Measurements from ENCODE around the gene OSR1.
"Not testable (repeated sequence)": the region's sequence is repeated elsewhere in the genome, so short reads cannot be mapped to it uniquely, and the experiment has no call there.

OSR1 gene

GRCh38 chr2:19358242-19359020 is at the start of gene OSR1:
Gene OSR1, minus strand, starts transcription at chr2:19358623. Its CDS starts 4,818 bp downstream, at chr2:19353805.
- peak within 1 kb of the TSS; percentile 95 for H3K9ac ChIP-seq (ENCODE audit: low read length)
- no peaks in the 10 kb centered on the region for H3K27me3 ChIP-seq (replicated peaks; ENCODE audit: control insufficient read depth, insufficient read depth, low read length)
- peak within 1 kb of the TSS; percentile 94 for H3K4me3 ChIP-seq (ENCODE audit: low read length)
- peaks cover 1% of the 10 kb centered on the region for H3K36me3 ChIP-seq (ENCODE audit: control insufficient read depth, insufficient read depth, low read length, severe bottlenecking)
- peaks cover 37% of the 10 kb centered on the region for H3K4me1 ChIP-seq (ENCODE audit: control insufficient read depth, insufficient read depth, low read length)
- H3K9me3 ChIP-seq (ENCODE audit: control insufficient read depth, low read length) = no peaks in the 10 kb centered on the region
- DNase-seq (ENCODE audit: low read depth) = peak; percentile 94

- peaks cover 5% of the 10 kb centered on the region for H3K4me1 ChIP-seq (ENCODE audit: control insufficient read depth, insufficient read depth, low read length)
- no peaks in the 10 kb centered on the region for H3K27me3 ChIP-seq (replicated peaks; ENCODE audit: control insufficient read depth, insufficient read depth, low read length)
- H3K9me3 ChIP-seq (ENCODE audit: control insufficient read depth, low read length) = no peaks in the 10 kb centered on the region
- no peak for DNase-seq (ENCODE audit: low read depth)
- no peak overlapping the region for H3K9ac ChIP-seq (ENCODE audit: low read length)
- H3K36me3 ChIP-seq (ENCODE audit: control insufficient read depth, insufficient read depth, low read length, severe bottlenecking) = no peaks in the 10 kb centered on the region
- H3K4me3 ChIP-seq (ENCODE audit: low read length) = no peak overlapping the region
These were observed 45.4 kb upstream of the OSR1 start for GRCh38 chr2:19403785-19404184.

GRCh38 chr2:19392191-19392590 is 33.8 kb upstream of the OSR1 start:
- Histone ChIP-seq H3K9me3 (ENCODE audit: control insufficient read depth, low read length) (no peaks in the 10 kb centered on the region), H3K36me3 (ENCODE audit: control insufficient read depth, insufficient read depth, low read length, severe bottlenecking) (no peaks in the 10 kb centered on the region), H3K27me3 (replicated peaks; ENCODE audit: control insufficient read depth, insufficient read depth, low read length) (no peaks in the 10 kb centered on the region), H3K9ac (ENCODE audit: low read length) (no peak overlapping the region), H3K4me1 (ENCODE audit: control insufficient read depth, insufficient read depth, low read length) (no peaks in the 10 kb centered on the region), H3K4me3 (ENCODE audit: low read length) (no peak overlapping the region)
- no peak for DNase-seq (ENCODE audit: low read depth)

- H3K9ac ChIP-seq (ENCODE audit: low read length); H3K4me1 ChIP-seq (ENCODE audit: control insufficient read depth, insufficient read depth, low read length); H3K9me3 ChIP-seq (ENCODE audit: control insufficient read depth, low read length); H3K27me3 ChIP-seq (replicated peaks; ENCODE audit: control insufficient read depth, insufficient read depth, low read length); H3K4me3 ChIP-seq (ENCODE audit: low read length); DNase-seq (ENCODE audit: low read depth); H3K36me3 ChIP-seq (ENCODE audit: control insufficient read depth, insufficient read depth, low read length, severe bottlenecking): not testable (repeated sequence)
These were observed 31.0 kb upstream of the OSR1 start for GRCh38 chr2:19389469-19389868.

GRCh38 chr2:19380532-19380931 is 22.1 kb upstream of the OSR1 start:
- H3K4me3 ChIP-seq (ENCODE audit: low read length) = no peak overlapping the region
- H3K9me3 ChIP-seq (ENCODE audit: control insufficient read depth, low read length) = peaks cover 10% of the 10 kb centered on the region
- H3K9ac ChIP-seq (ENCODE audit: low read length) = no peak overlapping the region
- H3K4me1 ChIP-seq (ENCODE audit: control insufficient read depth, insufficient read depth, low read length) = no peaks in the 10 kb centered on the region
- no peaks in the 10 kb centered on the region for H3K27me3 ChIP-seq (replicated peaks; ENCODE audit: control insufficient read depth, insufficient read depth, low read length)
- DNase-seq (ENCODE audit: low read depth) = no peak
- no peaks in the 10 kb centered on the region for H3K36me3 ChIP-seq (ENCODE audit: control insufficient read depth, insufficient read depth, low read length, severe bottlenecking)

GRCh38 chr2:19378939-19379338 is 20.5 kb upstream of the OSR1 start:
- Histone ChIP-seq H3K27me3 (replicated peaks; ENCODE audit: control insufficient read depth, insufficient read depth, low read length) (no peaks in the 10 kb centered on the region), H3K4me1 (ENCODE audit: control insufficient read depth, insufficient read depth, low read length) (no peaks in the 10 kb centered on the region), H3K4me3 (ENCODE audit: low read length) (no peak overlapping the region), H3K36me3 (ENCODE audit: control insufficient read depth, insufficient read depth, low read length, severe bottlenecking) (no peaks in the 10 kb centered on the region), H3K9me3 (ENCODE audit: control insufficient read depth, low read length) (peaks cover 10% of the 10 kb centered on the region), H3K9ac (ENCODE audit: low read length) (no peak overlapping the region)
- DNase-seq (ENCODE audit: low read depth) = no peak

- H3K27me3 ChIP-seq (replicated peaks; ENCODE audit: control insufficient read depth, insufficient read depth, low read length) = no peaks in the 10 kb centered on the region
- no peaks in the 10 kb centered on the region for H3K36me3 ChIP-seq (ENCODE audit: control insufficient read depth, insufficient read depth, low read length, severe bottlenecking)
- no peak overlapping the region for H3K4me3 ChIP-seq (ENCODE audit: low read length)
- no peaks in the 10 kb centered on the region for H3K4me1 ChIP-seq (ENCODE audit: control insufficient read depth, insufficient read depth, low read length)
- no peak overlapping the region for H3K9ac ChIP-seq (ENCODE audit: low read length)
- H3K9me3 ChIP-seq (ENCODE audit: control insufficient read depth, low read length) = peaks cover 10% of the 10 kb centered on the region
- DNase-seq (ENCODE audit: low read depth) = no peak
These were observed 19.3 kb upstream of the OSR1 start for GRCh38 chr2:19377717-19378116.

GRCh38 chr2:19373352-19373751 is 14.9 kb upstream of the OSR1 start:
- Histone ChIP-seq H3K4me1 (ENCODE audit: control insufficient read depth, insufficient read depth, low read length) (no peaks in the 10 kb centered on the region), H3K9me3 (ENCODE audit: control insufficient read depth, low read length) (peaks cover 10% of the 10 kb centered on the region), H3K4me3 (ENCODE audit: low read length) (no peak overlapping the region), H3K36me3 (ENCODE audit: control insufficient read depth, insufficient read depth, low read length, severe bottlenecking) (no peaks in the 10 kb centered on the region), H3K9ac (ENCODE audit: low read length) (no peak overlapping the region), H3K27me3 (replicated peaks; ENCODE audit: control insufficient read depth, insufficient read depth, low read length) (no peaks in the 10 kb centered on the region)
- DNase-seq (ENCODE audit: low read depth) = no peak

GRCh38 chr2:19371996-19372582 is 13.7 kb upstream of the OSR1 start:
- Histone ChIP-seq H3K9me3 (ENCODE audit: control insufficient read depth, low read length) (peaks cover 10% of the 10 kb centered on the region), H3K9ac (ENCODE audit: low read length) (no peak overlapping the region), H3K36me3 (ENCODE audit: control insufficient read depth, insufficient read depth, low read length, severe bottlenecking) (no peaks in the 10 kb centered on the region), H3K4me3 (ENCODE audit: low read length) (no peak overlapping the region), H3K27me3 (replicated peaks; ENCODE audit: control insufficient read depth, insufficient read depth, low read length) (no peaks in the 10 kb centered on the region), H3K4me1 (ENCODE audit: control insufficient read depth, insufficient read depth, low read length) (peaks cover 1% of the 10 kb centered on the region)
- DNase-seq (ENCODE audit: low read depth) = no peak

GRCh38 chr2:19369341-19369955 is 11.0 kb upstream of the OSR1 start:
- Histone ChIP-seq H3K36me3 (ENCODE audit: control insufficient read depth, insufficient read depth, low read length, severe bottlenecking) (no peaks in the 10 kb centered on the region), H3K4me3 (ENCODE audit: low read length) (no peak overlapping the region), H3K4me1 (ENCODE audit: control insufficient read depth, insufficient read depth, low read length) (peaks cover 5% of the 10 kb centered on the region), H3K9ac (ENCODE audit: low read length) (no peak overlapping the region), H3K27me3 (replicated peaks; ENCODE audit: control insufficient read depth, insufficient read depth, low read length) (no peaks in the 10 kb centered on the region), H3K9me3 (ENCODE audit: control insufficient read depth, low read length) (no peaks in the 10 kb centered on the region)
- peak; percentile 76 for DNase-seq (ENCODE audit: low read depth)

- Histone ChIP-seq H3K36me3 (ENCODE audit: control insufficient read depth, insufficient read depth, low read length, severe bottlenecking) (no peaks in the 10 kb centered on the region), H3K4me3 (ENCODE audit: low read length) (no peak overlapping the region), H3K27me3 (replicated peaks; ENCODE audit: control insufficient read depth, insufficient read depth, low read length) (no peaks in the 10 kb centered on the region), H3K9ac (ENCODE audit: low read length) (no peak overlapping the region), H3K9me3 (ENCODE audit: control insufficient read depth, low read length) (no peaks in the 10 kb centered on the region), H3K4me1 (ENCODE audit: control insufficient read depth, insufficient read depth, low read length) (peaks cover 5% of the 10 kb centered on the region)
- DNase-seq (ENCODE audit: low read depth) = no peak
These were observed 10.3 kb upstream of the OSR1 start for GRCh38 chr2:19368760-19369159.

All from adipocyte (in vitro differentiated cells).